ENCODE data around the gene TMEM184A. TPM values are rescaled to one million over a fixed set of nuclear protein-coding genes. Genes with fewer than 3 reads are reported as not detected.

Gene TMEM184A
- total RNA-seq, 1 donor from 2014 or later: not detected

GRCh38 chr7:1596181-1597043 lies 40.4 kb upstream of the TMEM184A start:
- no peak for DNase-seq (ENCODE audit: low spot score in 2 of 2)
- intact Hi-C loops (cut with DNase I): no loop called here
- Histone ChIP-seq H3K27ac (no peak overlapping the region), H3K4me3 (no peak overlapping the region), H3K27me3 (no peaks in the 10 kb centered on the region), H3K9me3 (no peaks in the 10 kb centered on the region), H3K36me3 (no peaks in the 10 kb centered on the region), H3K4me1 (no peaks in the 10 kb centered on the region)
- TF ChIP-seq, protein P1, sequence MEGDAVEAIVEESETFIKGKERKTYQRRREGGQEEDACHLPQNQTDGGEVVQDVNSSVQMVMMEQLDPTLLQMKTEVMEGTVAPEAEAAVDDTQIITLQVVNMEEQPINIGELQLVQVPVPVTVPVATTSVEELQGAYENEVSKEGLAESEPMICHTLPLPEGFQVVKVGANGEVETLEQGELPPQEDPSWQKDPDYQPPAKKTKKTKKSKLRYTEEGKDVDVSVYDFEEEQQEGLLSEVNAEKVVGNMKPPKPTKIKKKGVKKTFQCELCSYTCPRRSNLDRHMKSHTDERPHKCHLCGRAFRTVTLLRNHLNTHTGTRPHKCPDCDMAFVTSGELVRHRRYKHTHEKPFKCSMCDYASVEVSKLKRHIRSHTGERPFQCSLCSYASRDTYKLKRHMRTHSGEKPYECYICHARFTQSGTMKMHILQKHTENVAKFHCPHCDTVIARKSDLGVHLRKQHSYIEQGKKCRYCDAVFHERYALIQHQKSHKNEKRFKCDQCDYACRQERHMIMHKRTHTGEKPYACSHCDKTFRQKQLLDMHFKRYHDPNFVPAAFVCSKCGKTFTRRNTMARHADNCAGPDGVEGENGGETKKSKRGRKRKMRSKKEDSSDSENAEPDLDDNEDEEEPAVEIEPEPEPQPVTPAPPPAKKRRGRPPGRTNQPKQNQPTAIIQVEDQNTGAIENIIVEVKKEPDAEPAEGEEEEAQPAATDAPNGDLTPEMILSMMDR (IDR thresholded peaks at IDR 0.05): no peak

DNA sequence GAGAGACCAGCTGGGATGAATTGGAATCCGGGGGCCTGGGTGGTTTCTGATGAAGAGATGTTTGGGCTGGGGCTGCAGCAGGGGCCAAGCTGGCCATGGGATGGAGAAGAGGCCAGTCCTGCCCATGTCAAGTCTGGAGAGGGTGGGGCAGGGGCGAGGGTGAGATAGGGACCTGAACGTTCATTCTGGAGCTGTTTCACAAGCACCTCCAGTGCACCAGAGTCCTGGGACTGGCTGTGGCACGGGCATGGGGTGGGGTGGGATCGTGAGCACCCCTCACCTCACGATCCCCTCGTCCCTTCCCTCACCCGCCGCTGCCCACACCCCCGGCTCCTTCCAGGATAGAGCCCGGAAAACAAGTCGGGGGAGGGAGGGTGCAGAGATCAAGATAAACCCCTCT lies 39.6 kb upstream of the TMEM184A start:
- Histone ChIP-seq H3K27ac (no peak overlapping the region), H3K9me3 (no peaks in the 10 kb centered on the region), H3K4me1 (no peaks in the 10 kb centered on the region), H3K4me3 (no peak overlapping the region), H3K27me3 (no peaks in the 10 kb centered on the region), H3K36me3 (no peaks in the 10 kb centered on the region)
- intact Hi-C loops (cut with DNase I): no loop called here
- no peak for DNase-seq (ENCODE audit: low spot score in 2 of 2)
- TF ChIP-seq, protein P1 (IDR thresholded peaks at IDR 0.05): no peak

DNA sequence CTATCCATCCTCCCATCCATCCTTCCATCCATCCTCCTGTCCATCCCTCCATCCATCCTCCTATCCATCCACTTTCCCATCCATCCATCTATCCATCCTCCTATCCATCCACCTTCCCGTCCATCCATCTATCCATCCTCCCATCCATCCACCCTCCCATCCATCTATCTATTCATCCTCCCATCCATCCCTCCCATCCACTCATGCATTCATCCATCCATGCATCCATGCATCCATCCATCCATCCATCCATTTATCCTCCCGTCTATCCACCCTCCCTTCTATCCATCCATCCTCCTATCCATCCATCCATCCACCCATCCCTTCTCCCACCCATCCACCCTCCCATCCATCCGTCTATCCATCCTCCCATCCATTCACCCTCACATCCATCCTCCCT lies 39.0 kb upstream of the TMEM184A start:
- no peak for DNase-seq (ENCODE audit: low spot score in 2 of 2)
- intact Hi-C loops (cut with DNase I): no loop called here
- Histone ChIP-seq H3K27ac (no peak overlapping the region), H3K36me3 (no peaks in the 10 kb centered on the region), H3K27me3 (no peaks in the 10 kb centered on the region), H3K4me1 (no peaks in the 10 kb centered on the region), H3K4me3 (no peak overlapping the region), H3K9me3 (no peaks in the 10 kb centered on the region)
- TF ChIP-seq, protein P1 (IDR thresholded peaks at IDR 0.05): no peak

- TF ChIP-seq, protein P1 (IDR thresholded peaks at IDR 0.05): no peak
- H3K36me3 ChIP-seq: no peaks in the 10 kb centered on the region
- no peak overlapping the region for H3K27ac ChIP-seq
- H3K4me1 ChIP-seq: no peaks in the 10 kb centered on the region
- no peak overlapping the region for H3K4me3 ChIP-seq
- DNase-seq (ENCODE audit: low spot score in 2 of 2): no peak
- intact Hi-C loops (cut with DNase I): no loop called here
- H3K27me3 ChIP-seq: no peaks in the 10 kb centered on the region
- H3K9me3 ChIP-seq: peaks cover 0 to 7% of the 10 kb centered on the region in 2 donors
Measured at GRCh38 chr7:1593904-1594421, 38.0 kb upstream of the TMEM184A start.

- no peaks in the 10 kb centered on the region for H3K27me3 ChIP-seq
- TF ChIP-seq, protein P1 (IDR thresholded peaks at IDR 0.05): peak in 1 of 3 experiments; percentile 13
Measured at GRCh38 chr7:1593091-1593866, 37.3 kb upstream of the TMEM184A start.

More at GRCh38 chr7:1593091-1593866, 37.3 kb upstream of the TMEM184A start:
- Histone ChIP-seq H3K4me1 (no peaks in the 10 kb centered on the region), H3K4me3 (no peak overlapping the region), H3K27ac (no peak overlapping the region), H3K9me3 (peaks cover 0 to 9% of the 10 kb centered on the region in 2 donors), H3K36me3 (no peaks in the 10 kb centered on the region)
- intact Hi-C loops (cut with DNase I): no loop called here
- no peak for DNase-seq (ENCODE audit: low spot score in 2 of 2)
